Activated naive CD8-positive, alpha-beta T cell (primary cell): Measurements from ENCODE around the gene MTUS2.

Experiments
- H3K27ac Mint-ChIP-seq: one replicate; pipeline ENCODE4 v1.8.0; 2021; ENCODE audit warnings: mixed read lengths
- H3K27me3 Mint-ChIP-seq: one replicate; pipeline ENCODE4 v1.8.0; 2021; ENCODE audit warnings: mixed read lengths
- H3K36me3 Mint-ChIP-seq: one replicate; pipeline ENCODE4 v1.8.0; 2021; ENCODE audit warnings: mixed read lengths
- H3K4me1 Mint-ChIP-seq: one replicate; pipeline ENCODE4 v1.8.0; 2021; ENCODE audit warnings: low read depth, mixed read lengths
- H3K4me3 Mint-ChIP-seq: one replicate; pipeline ENCODE4 v1.8.0; 2021; ENCODE audit warnings: mild to moderate bottlenecking, mixed read lengths
- H3K9me3 Mint-ChIP-seq: one replicate; pipeline ENCODE4 v1.8.0; 2021; ENCODE audit warnings: low read depth, mixed read lengths

MTUS2 gene

GRCh38 chr13:29547153-29547552 is 727.0 kb downstream of the MTUS2 start:
- Mint-ChIP-seq H3K4me3 (no peak overlapping the region), H3K4me1 (peaks cover 21% of the 10 kb centered on the region), H3K36me3 (peaks cover 25% of the 10 kb centered on the region), H3K27me3 (no peaks in the 10 kb centered on the region), H3K9me3 (no peaks in the 10 kb centered on the region), H3K27ac (no peak overlapping the region)

- Mint-ChIP-seq H3K9me3 (no peaks in the 10 kb centered on the region), H3K36me3 (peaks cover 36% of the 10 kb centered on the region), H3K4me3 (no peak overlapping the region), H3K27me3 (no peaks in the 10 kb centered on the region), H3K27ac (no peak overlapping the region), H3K4me1 (peaks cover 10% of the 10 kb centered on the region)
Measured at GRCh38 chr13:29548722-29549121, 728.6 kb downstream of the MTUS2 start.

- Mint-ChIP-seq H3K9me3 (no peaks in the 10 kb centered on the region), H3K27me3 (no peaks in the 10 kb centered on the region), H3K4me3 (no peak overlapping the region), H3K4me1 (peaks cover 10% of the 10 kb centered on the region), H3K27ac (no peak overlapping the region), H3K36me3 (peaks cover 37% of the 10 kb centered on the region)
Measured at GRCh38 chr13:29550430-29550988, 730.4 kb downstream of the MTUS2 start.

GRCh38 chr13:29551214-29551613 is 731.1 kb downstream of the MTUS2 start:
- Mint-ChIP-seq H3K4me1 (peaks cover 10% of the 10 kb centered on the region), H3K27ac (no peak overlapping the region), H3K27me3 (no peaks in the 10 kb centered on the region), H3K4me3 (no peak overlapping the region), H3K36me3 (peaks cover 33% of the 10 kb centered on the region), H3K9me3 (no peaks in the 10 kb centered on the region)
